ENCODE results near the gene MAP10. TPM values are rescaled to one million over a fixed set of nuclear protein-coding genes. Genes with fewer than 3 reads are reported as not detected.

Gene MAP10
- polyA plus RNA-seq, 1 experiment, result 2.4 TPM

GRCh38 chr1:232786845-232787455, 18.3 kb upstream of the MAP10 start:
- H3K9me3 ChIP-seq (ENCODE audit: control insufficient read depth, insufficient read depth, low read length), result no peaks in the 10 kb centered on the region
- H3K27ac ChIP-seq (ENCODE audit: low read depth, low read length), result no peak overlapping the region
- POLR2A ChIA-PET, result no interaction called here
- H3K4me3 ChIP-seq (ENCODE audit: low read depth, low read length), result no peak overlapping the region
- CTCF ChIA-PET, result no interaction called here
- TF ChIP-seq CTCF (IDR thresholded peaks at IDR 0.05; ENCODE audit: low read depth, low read length), result no peak
- peaks cover 2% of the 10 kb centered on the region for H3K27me3 ChIP-seq (ENCODE audit: control insufficient read depth, insufficient read depth, low read length)
- DNase-seq (ENCODE audit: low read depth, low spot score), result no peak

- no peaks in the 10 kb centered on the region for H3K9me3 ChIP-seq (ENCODE audit: control insufficient read depth, insufficient read depth, low read length)
- CTCF ChIA-PET, result no interaction called here
- POLR2A ChIA-PET, result no interaction called here
- no peak for DNase-seq (ENCODE audit: low read depth, low spot score)
- no peak overlapping the region for H3K27ac ChIP-seq (ENCODE audit: low read depth, low read length)
- H3K4me3 ChIP-seq (ENCODE audit: low read depth, low read length), result no peak overlapping the region
- no peak for TF ChIP-seq CTCF (IDR thresholded peaks at IDR 0.05; ENCODE audit: low read depth, low read length)
- H3K27me3 ChIP-seq (ENCODE audit: control insufficient read depth, insufficient read depth, low read length), result peaks cover 2% of the 10 kb centered on the region
Measured at GRCh38 chr1:232788235-232788872, 16.9 kb upstream of the MAP10 start.

- ChIA-PET CTCF (no interaction called here), POLR2A (no interaction called here)
- TF ChIP-seq CTCF (IDR thresholded peaks at IDR 0.05; ENCODE audit: low read depth, low read length), result no peak
- DNase-seq (ENCODE audit: low read depth, low spot score), result no peak
- Histone ChIP-seq H3K4me3 (ENCODE audit: low read depth, low read length) (no peak overlapping the region), H3K27me3 (ENCODE audit: control insufficient read depth, insufficient read depth, low read length) (no peaks in the 10 kb centered on the region), H3K9me3 (ENCODE audit: control insufficient read depth, insufficient read depth, low read length) (no peaks in the 10 kb centered on the region), H3K27ac (ENCODE audit: low read depth, low read length) (no peak overlapping the region)
Measured at GRCh38 chr1:232789651-232790050, 15.6 kb upstream of the MAP10 start.

GRCh38 chr1:232792949-232793348, 12.3 kb upstream of the MAP10 start:
- TF ChIP-seq CTCF (IDR thresholded peaks at IDR 0.05; ENCODE audit: low read depth, low read length), result no peak
- DNase-seq (ENCODE audit: low read depth, low spot score), result no peak
- no peaks in the 10 kb centered on the region for H3K9me3 ChIP-seq (ENCODE audit: control insufficient read depth, insufficient read depth, low read length)
- H3K4me3 ChIP-seq (ENCODE audit: low read depth, low read length), result no peak overlapping the region
- H3K27ac ChIP-seq (ENCODE audit: low read depth, low read length), result no peak overlapping the region
- H3K27me3 ChIP-seq (ENCODE audit: control insufficient read depth, insufficient read depth, low read length), result no peaks in the 10 kb centered on the region
- POLR2A ChIA-PET, result interaction anchor here (0.7 kb wide), 1 partner anchor 24 kb away, joined by 5 read pairs; no protein-coding TSS in a partner anchor
- CTCF ChIA-PET, result interaction anchor here (1.0 to 1.7 kb wide), 2 partner anchors 17 to 158 kb away, joined by 3 to 7 read pairs; no protein-coding TSS in a partner anchor

- POLR2A ChIA-PET, result no interaction called here
- CTCF ChIA-PET, result interaction anchor here (0.9 to 1.7 kb wide), 2 partner anchors 157 to 159 kb away, joined by 3 to 7 read pairs; no protein-coding TSS in a partner anchor
- Histone ChIP-seq H3K9me3 (ENCODE audit: control insufficient read depth, insufficient read depth, low read length) (no peaks in the 10 kb centered on the region), H3K27ac (ENCODE audit: low read depth, low read length) (no peak overlapping the region), H3K27me3 (ENCODE audit: control insufficient read depth, insufficient read depth, low read length) (no peaks in the 10 kb centered on the region), H3K4me3 (ENCODE audit: low read depth, low read length) (no peak overlapping the region)
- DNase-seq (ENCODE audit: low read depth, low spot score), result peak; percentile 34
- peak; percentile 34; the same call in 1 of the 2 replicates for TF ChIP-seq CTCF (IDR thresholded peaks at IDR 0.05; ENCODE audit: low read depth, low read length)
Measured at GRCh38 chr1:232793944-232794343, 11.3 kb upstream of the MAP10 start.

All from AG04450 (cell line).